HG02571 (cell line): ENCODE measurements around the gene CTDP1.
"Not testable (repeated sequence)": the region's sequence is repeated elsewhere in the genome, so short reads cannot be mapped to it uniquely, and the experiment has no call there.

ENCODE experiments used
- ATAC-seq: cut with Tn5 transposase; IDR thresholded peaks from one replicate; pipeline ENCODE4 v1.9.1; 2021; ENCODE audit warnings: mild to moderate bottlenecking, moderate library complexity; ENCODE audit not compliant: unreplicated experiment

Gene CTDP1

DNA sequence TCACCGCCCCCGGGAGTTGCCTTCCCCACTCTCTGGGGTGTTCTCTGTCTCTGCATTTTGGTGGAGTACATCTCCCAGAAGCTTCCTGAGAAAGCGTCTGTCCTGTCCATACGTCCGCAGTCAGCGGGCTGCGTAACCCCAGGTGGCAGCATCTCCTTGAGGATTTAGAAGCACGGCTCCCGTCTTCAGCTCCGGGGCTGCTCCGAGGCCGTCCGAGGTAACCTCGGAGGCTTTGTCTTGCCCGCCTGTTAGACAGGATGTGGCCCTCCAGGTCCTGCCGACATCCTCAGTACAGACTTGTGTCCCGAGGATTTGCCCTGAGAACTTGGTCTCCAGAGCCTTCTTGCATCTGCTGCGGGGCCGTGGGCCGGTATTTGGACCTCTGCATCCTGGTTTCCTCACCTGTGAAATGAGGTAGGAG is 58.4 kb downstream of the CTDP1 start:
- ATAC-seq, result no peak

DNA sequence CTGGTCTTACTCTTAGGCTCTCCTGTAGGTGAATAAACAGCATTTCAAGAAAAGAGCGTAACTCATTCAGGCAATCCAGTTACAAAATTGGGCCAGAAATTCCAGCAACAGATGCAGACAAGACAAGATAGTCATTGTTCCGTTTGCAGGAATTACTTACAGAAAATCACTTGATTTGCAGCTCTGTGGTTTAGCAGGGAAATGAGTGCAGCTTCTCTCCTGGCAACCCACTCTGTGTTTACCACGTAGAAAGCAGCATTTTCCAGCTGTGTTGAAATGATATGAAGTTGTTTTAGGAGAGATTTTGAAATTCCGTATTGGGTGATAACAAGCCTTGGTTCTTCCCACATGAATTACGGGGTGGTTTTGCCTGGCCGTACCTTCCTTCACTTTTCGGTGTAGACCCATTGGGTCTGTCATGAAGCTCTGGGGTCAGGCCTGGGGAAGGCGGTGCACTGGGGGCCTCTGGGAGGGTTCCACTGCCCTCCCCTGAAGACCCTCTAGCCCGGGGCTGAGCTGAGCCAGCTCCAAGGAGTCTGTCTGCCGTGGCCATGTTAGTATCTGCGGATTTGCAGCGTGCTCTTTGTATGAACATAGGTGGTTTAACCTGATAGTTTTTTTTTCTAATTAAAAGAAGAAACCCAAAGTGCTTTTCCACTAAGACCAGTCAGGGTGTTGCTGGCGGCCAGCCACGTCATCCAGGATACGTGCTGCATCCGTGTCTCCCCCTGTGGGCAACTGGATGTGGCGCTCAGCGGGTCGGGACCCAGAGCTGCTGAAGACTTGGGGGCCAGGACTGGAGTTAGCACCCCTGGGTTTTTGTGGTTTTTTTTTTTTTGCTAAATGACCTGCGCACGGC is 59.2 kb downstream of the CTDP1 start:
- no peak for ATAC-seq

- no peak for ATAC-seq
These were observed 59.8 kb downstream of the CTDP1 start for GRCh38 chr18:79739440-79739778.

- ATAC-seq, result not testable (repeated sequence)
These were observed 60.4 kb downstream of the CTDP1 start for GRCh38 chr18:79740047-79740446.

DNA sequence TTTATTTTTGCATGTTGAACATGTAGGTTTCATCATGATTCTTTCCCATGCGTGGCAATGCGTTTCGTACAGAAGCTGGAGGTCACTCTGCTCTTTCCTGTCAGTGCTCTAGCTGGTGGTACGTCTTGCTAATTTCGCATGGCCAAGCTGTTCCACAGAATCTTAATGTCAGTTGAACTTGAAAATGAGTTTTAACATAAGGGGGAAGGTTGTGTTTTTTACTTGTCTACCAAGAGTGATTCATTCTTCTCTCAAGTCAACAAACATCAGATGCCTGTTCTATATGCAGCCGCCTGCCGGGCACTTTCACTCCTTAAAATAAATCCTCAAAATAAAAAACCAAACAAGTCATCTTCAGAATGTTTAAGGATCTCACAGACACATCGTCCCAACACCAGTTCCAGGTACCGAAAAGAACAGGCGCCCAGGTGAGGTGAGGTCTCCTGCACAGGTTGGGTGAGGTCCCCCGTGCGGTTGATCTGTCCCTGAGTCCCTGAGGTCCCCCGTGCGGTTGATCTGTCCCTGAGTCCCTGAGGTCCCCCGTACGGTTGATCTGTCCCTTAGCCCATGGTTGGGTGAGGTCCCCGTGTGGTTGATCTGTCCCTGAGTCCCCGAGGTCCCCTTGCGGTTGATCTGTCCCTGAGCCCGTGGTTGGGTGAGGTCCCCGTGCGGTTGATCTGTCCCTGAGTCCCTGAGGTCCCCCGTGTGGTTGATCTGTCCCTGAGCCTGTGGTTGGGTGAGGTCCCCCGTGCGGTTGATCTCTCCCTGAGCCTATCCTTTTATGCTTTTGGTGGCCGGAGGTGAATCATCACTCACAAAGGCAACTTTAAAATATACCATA is 61.1 kb downstream of the CTDP1 start:
- ATAC-seq, result no peak

DNA sequence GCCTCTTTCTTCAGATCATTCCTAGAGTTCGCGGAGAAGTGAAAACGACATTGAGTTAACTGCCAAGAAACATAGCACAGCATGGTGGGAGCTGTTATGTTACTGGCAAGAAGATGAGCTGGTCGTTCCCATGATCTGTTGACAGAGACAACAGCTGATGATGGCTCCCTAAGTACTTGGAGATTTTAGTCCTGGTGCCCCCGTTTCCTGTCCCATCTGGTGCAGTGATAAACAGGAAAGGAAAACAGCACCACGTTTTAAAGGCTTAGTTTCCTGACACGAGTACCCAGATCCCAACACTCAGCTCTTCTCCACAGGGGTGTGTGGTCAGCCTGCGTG is 61.7 kb downstream of the CTDP1 start:
- no peak for ATAC-seq

DNA sequence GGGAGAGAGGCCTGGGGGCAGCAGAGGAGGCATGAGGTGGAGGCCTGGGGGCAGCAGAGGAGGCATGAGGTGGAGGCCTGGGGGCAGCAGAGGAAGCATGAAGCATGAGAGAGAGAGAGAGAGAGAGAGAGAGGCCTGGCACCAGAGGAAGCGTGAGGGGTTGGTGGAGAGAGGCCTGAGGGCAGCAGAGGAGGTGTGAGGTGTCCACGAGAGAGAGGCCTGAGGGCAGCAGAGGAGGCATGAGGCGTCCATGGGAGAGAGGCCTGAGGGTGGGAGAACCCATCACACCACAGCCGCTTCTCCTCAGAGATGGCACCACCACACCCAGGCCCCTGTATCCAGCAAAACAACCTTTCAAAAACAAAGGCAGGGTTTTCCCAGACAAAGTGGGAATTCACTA is 62.5 kb downstream of the CTDP1 start:
- no peak for ATAC-seq

DNA sequence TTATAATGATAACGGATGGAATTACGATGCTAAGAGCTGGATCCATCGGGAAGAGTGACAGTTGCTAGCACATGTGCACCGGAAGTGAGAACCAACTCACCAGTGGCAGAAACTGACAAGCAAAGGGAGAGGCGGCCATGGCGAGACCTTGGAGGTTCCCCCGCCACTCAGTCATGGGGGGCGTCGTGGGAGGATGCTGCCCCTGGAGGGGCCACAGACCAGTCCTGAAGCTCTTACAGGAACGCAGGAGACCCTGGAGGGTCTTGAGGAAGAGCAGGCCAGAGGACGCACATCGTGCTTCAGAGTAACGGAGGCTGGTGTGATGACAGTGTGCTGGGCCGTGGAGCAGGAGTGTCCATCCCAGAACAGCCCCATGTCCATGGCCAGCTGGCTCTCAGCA is 65.0 kb downstream of the CTDP1 start:
- ATAC-seq, result no peak

DNA sequence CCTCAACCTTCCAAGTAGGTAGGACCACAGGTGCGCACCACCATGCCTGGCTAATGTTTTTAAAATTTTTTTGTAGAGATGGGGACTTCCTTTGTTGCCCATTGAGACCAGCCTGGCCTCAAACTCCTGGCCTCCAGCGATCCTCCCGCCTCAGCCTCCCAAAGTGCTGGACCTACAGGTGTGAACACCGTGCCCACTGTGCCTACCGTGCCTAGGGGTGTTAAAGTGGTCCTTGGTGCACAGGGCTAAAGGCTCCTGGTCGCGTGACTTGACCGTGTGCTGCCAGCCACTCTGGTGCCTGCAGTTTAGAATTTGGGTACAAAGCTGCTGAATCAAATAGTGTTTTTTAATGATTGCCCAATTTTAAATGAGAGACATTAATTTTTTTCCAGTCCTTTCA is 67.1 kb downstream of the CTDP1 start:
- no peak for ATAC-seq

GRCh38 chr18:79747156-79747845 is 67.7 kb downstream of the CTDP1 start:
- ATAC-seq, result no peak

DNA sequence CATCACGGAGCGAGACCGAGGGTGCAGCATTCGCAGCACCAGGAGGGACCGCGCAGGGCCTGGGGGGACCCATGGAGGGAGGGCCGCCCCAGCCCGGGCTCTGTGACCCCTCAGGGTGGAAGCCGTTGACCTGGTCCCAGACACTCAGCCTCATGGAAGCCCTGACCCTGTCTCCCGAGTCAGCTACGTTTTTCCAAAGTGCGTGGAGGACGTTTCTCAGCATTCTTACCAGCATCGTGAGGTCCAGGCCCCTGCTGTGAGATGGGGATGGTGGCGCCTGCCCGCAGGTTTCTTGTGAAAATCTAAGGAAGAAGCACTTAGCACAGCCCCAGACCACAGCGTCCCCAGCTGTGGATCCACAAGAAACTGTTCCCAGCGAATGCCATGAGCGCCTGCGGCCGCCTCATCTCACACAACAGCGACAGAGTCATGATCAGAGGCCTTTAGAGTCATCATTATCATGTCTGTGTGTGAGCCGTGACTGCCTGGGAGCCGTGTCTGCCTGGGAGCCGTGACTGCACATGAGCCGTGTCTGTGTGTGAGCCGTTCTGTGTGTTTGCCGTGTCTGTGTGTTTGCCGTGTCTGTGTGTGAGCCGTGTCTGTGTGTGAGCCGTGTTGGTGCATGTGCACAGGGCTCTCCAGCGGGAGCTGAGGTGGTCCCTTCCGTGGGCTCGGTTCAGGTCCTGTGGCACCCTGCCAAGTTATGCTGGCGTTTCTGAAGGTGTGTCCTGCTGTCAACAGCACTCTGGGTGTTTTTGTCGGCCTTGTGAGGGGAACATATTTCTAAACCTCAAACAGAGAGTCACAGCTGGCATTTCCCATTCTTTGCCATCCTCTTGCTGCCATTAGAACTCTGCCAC is 68.9 kb downstream of the CTDP1 start:
- no peak for ATAC-seq

DNA sequence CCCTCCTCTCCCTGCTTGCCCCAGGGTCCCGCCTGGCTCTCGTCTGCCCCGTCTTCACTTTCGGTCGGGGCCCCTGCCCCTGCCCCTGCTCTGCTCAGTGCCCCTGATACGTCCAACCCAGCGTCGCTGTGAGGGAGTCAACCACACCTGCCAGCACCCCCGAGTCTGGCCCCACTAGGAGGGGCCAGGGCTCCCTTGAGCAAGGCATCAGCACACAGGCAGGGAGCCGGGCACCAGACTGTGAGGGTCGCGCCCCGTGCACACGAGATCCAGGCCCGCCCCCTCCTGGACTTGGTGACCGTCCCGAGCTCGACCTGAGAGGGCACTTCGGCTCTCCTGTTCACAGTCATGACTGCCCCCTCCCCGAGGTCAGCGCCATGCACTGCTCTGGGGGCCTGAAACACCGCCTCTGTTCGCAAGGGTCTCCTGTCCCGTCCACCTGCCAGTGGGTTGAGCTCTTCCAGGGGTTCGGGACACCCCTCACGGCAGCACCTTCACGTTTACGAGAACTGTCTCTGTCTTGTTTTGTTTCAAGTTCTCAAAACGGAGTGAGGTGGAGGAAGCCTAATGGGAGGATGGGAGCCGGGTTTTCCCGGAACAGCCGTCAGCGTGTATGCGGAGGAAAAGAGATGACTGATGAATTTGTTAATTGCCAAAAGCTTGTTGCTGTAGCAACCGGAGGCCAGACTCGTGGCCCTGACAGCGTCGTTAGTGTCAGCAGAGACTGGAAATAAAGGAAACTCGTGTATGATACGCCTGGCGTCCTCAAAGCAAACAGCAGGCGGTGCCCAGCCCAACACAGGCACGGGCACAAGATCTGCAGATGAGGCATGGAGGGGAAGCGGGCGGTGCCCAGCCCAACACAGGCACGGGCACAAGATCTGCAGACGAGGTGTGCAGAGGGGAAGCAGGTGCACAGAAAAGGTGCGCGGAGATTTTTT is 69.9 kb downstream of the CTDP1 start:
- ATAC-seq, result no peak

DNA sequence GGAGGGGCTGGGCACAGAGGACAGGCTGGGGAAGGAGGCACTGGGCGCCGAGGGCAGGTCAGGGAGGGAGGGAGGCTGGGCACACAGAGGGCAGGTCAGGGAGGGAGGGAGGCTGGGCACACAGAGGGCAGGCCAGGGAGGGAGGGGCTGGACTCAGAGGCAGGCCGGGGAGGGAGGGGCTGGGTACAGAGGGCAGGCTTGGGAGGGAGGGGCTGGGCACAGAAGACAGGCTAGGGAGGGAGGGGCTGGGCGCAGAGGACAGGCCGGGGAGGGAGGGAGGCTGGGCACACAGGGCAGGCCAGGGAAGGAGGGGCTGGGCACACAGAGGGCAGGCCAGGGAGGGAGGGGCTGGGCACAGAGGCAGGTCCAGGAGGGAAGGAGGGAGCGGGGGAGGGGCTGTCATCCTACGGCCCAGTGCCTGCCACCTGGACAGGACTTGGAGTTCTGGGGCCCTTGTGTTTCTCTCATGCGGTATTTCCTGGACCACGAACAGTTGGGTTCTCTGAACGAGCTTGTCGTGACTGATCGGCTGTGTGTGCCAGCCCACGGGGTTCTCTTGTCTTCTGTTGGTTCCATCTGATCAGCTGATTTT is 71.5 kb downstream of the CTDP1 start:
- ATAC-seq, result no peak

DNA sequence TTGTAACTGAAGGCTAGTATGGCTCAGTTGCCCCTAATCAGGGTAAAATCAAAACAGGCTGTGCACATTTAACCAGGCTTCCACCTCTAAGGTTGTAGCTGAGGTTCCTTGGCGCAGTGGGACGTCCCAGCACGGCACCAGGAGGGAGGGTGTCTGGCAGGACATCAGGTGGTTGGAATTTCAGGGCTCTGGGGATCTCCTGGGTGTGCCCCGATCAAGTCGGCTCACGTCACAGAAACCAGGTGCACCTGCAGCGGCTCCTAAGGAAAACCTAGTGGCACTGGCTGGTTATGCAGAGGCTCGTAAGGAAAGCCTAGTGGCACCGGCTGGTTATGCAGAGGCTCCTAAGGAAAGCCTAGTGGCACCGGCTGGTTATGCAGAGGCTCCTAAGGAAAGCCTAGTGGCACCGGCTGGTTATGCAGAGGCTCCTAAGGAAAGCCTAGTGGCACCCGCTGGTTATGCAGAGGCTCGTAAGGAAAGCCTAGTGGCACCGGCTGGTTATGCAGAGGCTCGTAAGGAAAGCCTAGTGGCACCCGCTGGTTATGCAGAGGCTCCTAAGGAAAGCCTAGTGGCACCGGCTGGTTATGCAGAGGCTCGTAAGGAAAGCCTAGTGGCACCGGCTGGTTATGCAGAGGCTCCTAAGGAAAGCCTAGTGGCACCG is 72.4 kb downstream of the CTDP1 start:
- not testable (repeated sequence) for ATAC-seq

DNA sequence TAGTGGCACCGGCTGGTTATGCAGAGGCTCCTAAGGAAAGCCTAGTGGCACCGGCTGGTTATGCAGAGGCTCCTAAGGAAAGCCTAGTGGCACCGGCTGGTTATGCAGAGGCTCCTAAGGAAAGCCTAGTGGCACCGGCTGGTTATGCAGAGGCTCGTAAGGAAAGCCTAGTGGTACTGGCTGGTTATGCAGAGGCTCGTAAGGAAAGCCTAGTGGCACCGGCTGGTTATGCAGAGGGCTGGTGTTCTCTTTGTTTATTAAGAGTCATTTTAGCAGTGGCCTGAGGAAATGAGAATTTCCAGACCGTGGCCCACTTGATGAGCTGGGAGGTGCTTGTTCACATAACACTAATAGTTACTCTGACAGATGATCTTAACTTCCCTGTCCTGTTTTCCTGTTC is 73.3 kb downstream of the CTDP1 start:
- ATAC-seq, result not testable (repeated sequence)

DNA sequence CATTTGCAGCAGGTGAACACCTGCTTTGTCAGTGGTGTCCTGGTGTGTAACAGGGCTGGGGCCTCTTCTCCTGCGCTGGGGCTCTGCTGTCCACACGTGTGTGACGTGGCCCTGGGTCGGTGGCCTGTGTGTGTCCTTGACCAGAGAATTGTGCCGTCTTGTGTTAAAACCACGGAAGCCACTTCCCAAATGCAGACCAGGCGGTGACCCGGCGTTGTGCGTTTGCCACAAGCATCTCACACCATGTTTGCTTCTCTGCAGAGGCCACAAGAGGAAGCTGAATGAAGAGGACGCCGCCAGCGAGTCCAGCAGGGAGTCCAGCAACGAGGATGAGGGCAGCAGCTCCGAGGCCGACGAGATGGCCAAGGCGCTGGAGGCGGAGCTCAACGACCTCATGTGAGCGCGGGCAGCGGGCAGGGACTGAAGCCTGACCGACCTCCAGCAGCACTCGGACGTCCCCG is 73.8 kb downstream of the CTDP1 start:
- ATAC-seq, result no peak

DNA sequence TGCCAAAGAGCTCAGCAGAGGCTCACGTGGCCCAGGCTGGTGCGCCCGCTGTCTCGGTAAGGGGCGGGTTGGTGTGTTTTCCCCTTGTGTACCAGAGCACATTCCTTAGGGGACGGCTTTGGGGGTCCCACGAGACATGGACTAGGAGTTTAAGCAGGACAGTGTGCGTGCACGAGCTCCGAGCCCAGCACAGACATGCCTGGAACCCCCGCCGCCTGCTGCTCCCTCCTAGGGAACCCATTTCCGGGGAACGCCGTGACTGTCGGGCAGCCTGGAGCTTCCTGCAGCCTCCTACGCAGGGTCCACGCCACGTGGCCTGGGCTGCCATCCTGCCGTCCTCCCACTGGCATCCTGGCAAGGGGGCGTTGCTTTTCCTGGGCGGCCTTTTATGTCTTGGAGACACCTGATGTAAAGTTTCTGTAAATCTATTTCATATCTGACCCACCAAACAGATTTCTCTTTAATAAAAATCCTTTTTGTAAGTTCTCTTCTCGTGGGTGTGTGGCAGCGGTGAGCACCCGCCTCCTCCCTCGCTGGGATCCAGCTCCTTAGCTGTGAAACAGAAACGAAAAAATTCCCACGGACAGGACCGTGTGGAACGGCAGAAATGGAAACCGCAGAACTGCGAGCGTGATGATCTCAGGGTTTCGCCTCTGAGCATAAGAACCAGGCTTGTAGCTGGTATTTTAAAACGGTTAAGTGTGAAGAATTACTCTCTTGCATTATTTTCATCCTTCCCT is 74.6 kb downstream of the CTDP1 start:
- no peak for ATAC-seq

DNA sequence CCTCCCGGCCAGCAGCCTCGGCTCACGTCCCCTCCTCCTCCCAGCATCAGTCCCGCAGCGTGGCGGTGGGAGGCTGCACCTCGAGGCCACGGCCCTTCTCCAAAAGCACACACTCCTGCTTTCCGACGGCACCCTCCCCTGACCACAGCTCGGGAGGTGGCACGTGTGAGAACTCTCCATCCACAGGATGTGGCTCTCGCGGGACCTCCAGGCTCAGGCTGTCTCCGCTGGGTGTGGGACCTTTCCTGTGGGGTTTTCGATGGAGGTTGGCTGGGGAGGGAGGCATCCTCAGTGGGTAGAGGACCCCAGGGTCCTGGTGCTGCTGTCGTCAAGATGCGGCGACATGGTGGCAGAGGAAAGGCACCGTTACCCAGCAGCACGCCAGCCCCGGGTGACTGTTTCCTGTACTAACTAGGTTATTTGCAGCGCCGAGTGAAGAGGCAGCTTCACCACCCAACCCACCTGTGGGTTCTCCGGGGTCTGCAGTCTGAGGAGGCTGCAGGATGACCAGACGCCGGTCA is 75.3 kb downstream of the CTDP1 start:
- ATAC-seq, result no peak
